Measurements from ENCODE around the gene TMC3.

GRCh38 chr15:81361891-81362290 lies 12.1 kb downstream of the TMC3 start:
- TF ChIP-seq CTCF (IDR thresholded peaks at IDR 0.05) (no peak), RARB (CRISPR knock-in tag; IDR thresholded peaks at IDR 0.05) (no peak), POLR2A (IDR thresholded peaks at IDR 0.05; ENCODE audit: low read length) (no peak), NR3C1 (IDR thresholded peaks at IDR 0.05) (no peak), HDAC2 (IDR thresholded peaks at IDR 0.05) (no peak), EP300 (IDR thresholded peaks at IDR 0.05) (no peak), ESRRA (IDR thresholded peaks at IDR 0.05; ENCODE audit: borderline replicate concordance, low read length) (no peak)
